Activated B cell treated with CpG ODN at 0.5 μM for 24 hours (primary cell): ENCODE results near the gene SMCO1. TPM values are rescaled to one million over a fixed set of nuclear protein-coding genes. Genes with fewer than 3 reads are reported as not detected.
A peak's percentile ranks its signal among the peaks of the same experiment; 100 is the strongest.
"Not testable (repeated sequence)": the region's sequence is repeated elsewhere in the genome, so short reads cannot be mapped to it uniquely, and the experiment has no call there.

Source experiments
- ATAC-seq: fragments of 200-7000 bp; cut with Tn5 transposase; one replicate; pipeline ENCODE4 v1.10.0; 2021; ENCODE audit warnings: low read depth, mild to moderate bottlenecking, moderate library complexity
- CTCF ChIA-PET: fragments of 350-600 bp; sonication (Branson Sonifier 250); formaldehyde crosslinking; loops from one replicate; lab custom pipeline; 2021; ENCODE audit warnings: antibody characterized with exemption; lab: Charles Lee
- POLR2A ChIA-PET: fragments of 350-600 bp; sonication (Branson Sonifier 250); formaldehyde crosslinking; loops from one replicate; lab custom pipeline; 2021; ENCODE audit warnings: antibody characterized with exemption; lab: Charles Lee
- DNase-seq: peaks from one replicate; pipeline ENCODE4 v3.0.0; 2022
- H3K27ac Mint-ChIP-seq: one replicate; pipeline ENCODE4 v1.8.0; 2020; ENCODE audit warnings: mixed read lengths
- H3K27me3 Mint-ChIP-seq: one replicate; pipeline ENCODE4 v1.8.0; 2021; ENCODE audit warnings: mixed read lengths
- H3K36me3 Mint-ChIP-seq: one replicate; pipeline ENCODE4 v1.8.0; 2021; ENCODE audit warnings: low read depth, mixed read lengths
- H3K4me1 Mint-ChIP-seq: one replicate; pipeline ENCODE4 v1.8.0; 2021; ENCODE audit warnings: mixed read lengths
- H3K4me3 Mint-ChIP-seq: one replicate; pipeline ENCODE4 v1.8.0; 2020; ENCODE audit warnings: mild to moderate bottlenecking, mixed read lengths
- H3K9me3 Mint-ChIP-seq: one replicate; pipeline ENCODE4 v1.8.0; 2020; ENCODE audit warnings: mixed read lengths
- intact Hi-C: fragments of 100-400 bp; cut with micrococcal nuclease; formaldehyde crosslinking; loops from one replicate; pipeline ENCODE4 v1.15.1; 2024
- total RNA-seq: library from RNA; stranded (reverse); gene quantifications from 2 replicates; pipeline ENCODE4 v1.2.3, GENCODE V29; 2022
- TF ChIP-seq, protein P1 (sequence below): fragments of 200-600 bp; IDR thresholded peaks from one replicate; pipeline ENCODE4 v1.8.0; 2022; ENCODE audit warnings: antibody characterized with exemption, mild to moderate bottlenecking

Gene SMCO1
- total RNA-seq, 1 donor from 2014 or later: not detected

DNA sequence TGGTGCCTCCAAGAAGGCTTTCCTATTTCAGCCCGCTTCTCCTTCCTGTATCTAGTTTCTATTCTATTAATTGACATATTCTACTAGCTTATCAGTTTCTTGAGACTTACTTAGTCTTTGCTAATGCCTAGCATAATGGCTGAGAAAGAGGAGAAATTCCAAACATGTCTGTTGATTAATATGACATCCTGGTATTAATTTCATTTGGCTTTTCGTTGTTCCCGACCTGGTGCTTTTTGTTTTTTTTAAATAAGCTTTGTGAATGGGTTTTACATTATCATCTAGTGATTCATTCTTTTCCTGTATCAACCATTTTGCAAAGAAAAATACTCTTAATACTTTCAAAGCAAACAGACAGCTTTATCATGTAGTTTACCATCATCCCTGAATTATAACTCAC lies 40.1 kb upstream of the SMCO1 start:
- TF ChIP-seq, protein P1, sequence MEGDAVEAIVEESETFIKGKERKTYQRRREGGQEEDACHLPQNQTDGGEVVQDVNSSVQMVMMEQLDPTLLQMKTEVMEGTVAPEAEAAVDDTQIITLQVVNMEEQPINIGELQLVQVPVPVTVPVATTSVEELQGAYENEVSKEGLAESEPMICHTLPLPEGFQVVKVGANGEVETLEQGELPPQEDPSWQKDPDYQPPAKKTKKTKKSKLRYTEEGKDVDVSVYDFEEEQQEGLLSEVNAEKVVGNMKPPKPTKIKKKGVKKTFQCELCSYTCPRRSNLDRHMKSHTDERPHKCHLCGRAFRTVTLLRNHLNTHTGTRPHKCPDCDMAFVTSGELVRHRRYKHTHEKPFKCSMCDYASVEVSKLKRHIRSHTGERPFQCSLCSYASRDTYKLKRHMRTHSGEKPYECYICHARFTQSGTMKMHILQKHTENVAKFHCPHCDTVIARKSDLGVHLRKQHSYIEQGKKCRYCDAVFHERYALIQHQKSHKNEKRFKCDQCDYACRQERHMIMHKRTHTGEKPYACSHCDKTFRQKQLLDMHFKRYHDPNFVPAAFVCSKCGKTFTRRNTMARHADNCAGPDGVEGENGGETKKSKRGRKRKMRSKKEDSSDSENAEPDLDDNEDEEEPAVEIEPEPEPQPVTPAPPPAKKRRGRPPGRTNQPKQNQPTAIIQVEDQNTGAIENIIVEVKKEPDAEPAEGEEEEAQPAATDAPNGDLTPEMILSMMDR: no peak
- DNase-seq (no peak), ATAC-seq (no peak)
- Mint-ChIP-seq H3K27me3 (no peaks in the 10 kb centered on the region), H3K9me3 (no peaks in the 10 kb centered on the region), H3K4me1 (peaks cover 27% of the 10 kb centered on the region), H3K36me3 (peaks cover 13% of the 10 kb centered on the region), H3K4me3 (no peak overlapping the region), H3K27ac (peak overlapping the region; percentile 10)
- ChIA-PET POLR2A (interaction anchor here (1.5 to 1.6 kb wide), 2 partner anchors 13 to 27 kb away, joined by 4 to 9 read pairs; partner anchors contain the start of genes FBXO45 and WDR53), CTCF (interaction anchor here (0.8 to 1.5 kb wide), 2 partner anchors 18 to 27 kb away, joined by 3 to 6 read pairs; no protein-coding TSS in a partner anchor)
- intact Hi-C loops: no loop called here

DNA sequence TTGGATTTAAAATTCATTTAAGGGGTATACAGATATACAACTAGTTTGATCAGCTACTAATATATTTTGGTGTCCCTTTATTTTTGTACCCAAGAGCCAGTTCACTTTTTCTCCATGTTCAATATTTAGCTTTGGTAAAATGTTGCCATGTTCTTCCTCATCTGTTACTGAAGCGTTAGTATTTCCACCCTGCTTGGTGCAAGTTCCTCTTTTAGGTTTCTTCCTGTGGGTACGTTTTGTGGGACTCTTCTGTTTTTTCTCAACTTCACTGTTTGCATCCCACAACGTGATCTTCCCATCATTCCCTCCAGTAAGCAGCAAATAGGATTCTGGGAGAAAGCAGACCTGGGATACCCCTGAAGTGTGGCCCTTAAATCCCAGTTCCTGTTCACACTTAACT lies 39.1 kb upstream of the SMCO1 start:
- Mint-ChIP-seq H3K27ac (peak overlapping the region; percentile 75), H3K4me3 (peak overlapping the region; percentile 40), H3K4me1 (peaks cover 27% of the 10 kb centered on the region), H3K27me3 (no peaks in the 10 kb centered on the region), H3K9me3 (no peaks in the 10 kb centered on the region), H3K36me3 (peaks cover 5% of the 10 kb centered on the region)
- intact Hi-C loops: no loop called here
- POLR2A ChIA-PET: interaction anchor here (0.8 to 1.0 kb wide), 2 partner anchors 14 to 185 kb away, joined by 3 to 5 read pairs; partner anchors contain the start of genes FBXO45, PAK2 and WDR53
- DNase-seq (no peak), ATAC-seq (peak; percentile 21)
- CTCF ChIA-PET: interaction anchor here (1.5 kb wide), 1 partner anchor 25 kb away, joined by 6 read pairs; no protein-coding TSS in a partner anchor
- TF ChIP-seq, protein P1: no peak

DNA sequence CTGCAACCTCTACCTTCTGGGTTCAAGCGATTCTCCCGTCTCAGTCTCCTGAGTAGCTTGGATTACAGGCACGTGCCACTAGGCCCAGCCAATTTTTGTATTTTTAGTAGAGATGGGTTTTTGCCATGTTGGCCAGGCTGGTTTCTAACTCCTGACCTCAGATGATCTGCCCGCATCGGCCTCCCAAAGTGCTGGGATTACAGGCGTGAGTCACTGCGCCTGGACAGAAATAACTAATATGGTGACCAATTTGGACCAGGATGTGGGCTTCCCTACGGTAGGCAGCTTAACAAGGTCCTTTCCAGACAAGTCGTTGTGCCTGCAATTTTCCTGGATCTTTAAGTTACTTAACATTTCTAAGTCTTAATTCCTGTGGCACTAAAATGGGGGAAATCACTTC lies 38.4 kb upstream of the SMCO1 start:
- CTCF ChIA-PET: no interaction called here
- peaks cover 27% of the 10 kb centered on the region for H3K4me1 Mint-ChIP-seq
- no peaks in the 10 kb centered on the region for H3K9me3 Mint-ChIP-seq
- ATAC-seq: no peak
- TF ChIP-seq, protein P1: no peak
- H3K27ac Mint-ChIP-seq: no peak overlapping the region
- DNase-seq: no peak
- POLR2A ChIA-PET: interaction anchor here (0.8 to 1.0 kb wide), 2 partner anchors 15 to 186 kb away, joined by 3 to 5 read pairs; partner anchors contain the start of genes FBXO45, PAK2 and WDR53
- H3K27me3 Mint-ChIP-seq: no peaks in the 10 kb centered on the region
- peaks cover 2% of the 10 kb centered on the region for H3K36me3 Mint-ChIP-seq
- intact Hi-C loops: no loop called here
- H3K4me3 Mint-ChIP-seq: no peak overlapping the region

DNA sequence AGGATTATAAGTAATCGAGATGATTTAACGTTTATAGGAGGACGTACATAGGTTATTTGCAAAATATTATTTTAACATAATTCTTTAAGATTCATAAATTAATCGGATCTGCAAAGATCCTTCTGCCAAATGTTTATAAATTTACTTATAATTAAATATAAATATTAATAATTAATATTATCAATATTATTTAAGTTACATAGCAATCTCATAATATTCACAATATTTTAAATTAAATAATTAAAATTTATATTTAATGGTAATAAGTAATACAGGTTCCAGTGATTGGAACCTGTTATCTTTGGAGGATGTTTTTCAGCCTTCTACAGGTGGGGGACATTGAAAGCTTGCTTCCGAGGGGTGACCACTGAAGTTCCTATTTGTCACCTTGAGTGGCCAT lies 37.1 kb upstream of the SMCO1 start:
- intact Hi-C loops: no loop called here
- H3K4me1 Mint-ChIP-seq: peaks cover 27% of the 10 kb centered on the region
- TF ChIP-seq, protein P1: no peak
- DNase-seq: no peak
- ChIA-PET CTCF (interaction anchor here (0.9 kb wide), 1 partner anchor 30 kb away, joined by 3 read pairs; no protein-coding TSS in a partner anchor), POLR2A (no interaction called here)
- no peak overlapping the region for H3K4me3 Mint-ChIP-seq
- H3K9me3 Mint-ChIP-seq: peaks cover 6% of the 10 kb centered on the region
- H3K27ac Mint-ChIP-seq: no peak overlapping the region
- peaks cover 2% of the 10 kb centered on the region for H3K36me3 Mint-ChIP-seq
- ATAC-seq: no peak
- H3K27me3 Mint-ChIP-seq: no peaks in the 10 kb centered on the region

DNA sequence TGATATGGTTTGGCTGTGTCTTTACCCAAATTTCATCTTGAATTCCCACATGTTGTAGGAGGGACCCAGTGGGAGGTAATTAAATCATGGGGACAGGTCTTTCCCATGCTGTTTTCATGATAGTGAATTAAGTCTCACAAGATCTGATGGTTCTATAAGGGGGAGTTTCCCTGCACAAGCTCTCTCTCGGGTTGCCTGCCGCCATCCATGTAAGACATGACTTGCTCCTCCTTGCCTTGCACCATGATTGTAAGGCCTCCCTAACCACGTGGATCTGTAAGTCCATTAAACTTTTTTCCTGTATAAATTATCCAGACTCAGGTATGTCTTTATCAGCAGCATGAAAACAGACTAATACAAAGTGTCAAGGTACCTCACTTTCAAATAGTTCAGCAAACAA lies 35.0 kb upstream of the SMCO1 start:
- DNase-seq, intact Hi-C loops, POLR2A ChIA-PET, ATAC-seq, CTCF ChIA-PET, H3K36me3 Mint-ChIP-seq, H3K4me3 Mint-ChIP-seq, H3K27me3 Mint-ChIP-seq, H3K27ac Mint-ChIP-seq, H3K9me3 Mint-ChIP-seq: not testable (repeated sequence)
- peaks cover 22% of the 10 kb centered on the region for H3K4me1 Mint-ChIP-seq

DNA sequence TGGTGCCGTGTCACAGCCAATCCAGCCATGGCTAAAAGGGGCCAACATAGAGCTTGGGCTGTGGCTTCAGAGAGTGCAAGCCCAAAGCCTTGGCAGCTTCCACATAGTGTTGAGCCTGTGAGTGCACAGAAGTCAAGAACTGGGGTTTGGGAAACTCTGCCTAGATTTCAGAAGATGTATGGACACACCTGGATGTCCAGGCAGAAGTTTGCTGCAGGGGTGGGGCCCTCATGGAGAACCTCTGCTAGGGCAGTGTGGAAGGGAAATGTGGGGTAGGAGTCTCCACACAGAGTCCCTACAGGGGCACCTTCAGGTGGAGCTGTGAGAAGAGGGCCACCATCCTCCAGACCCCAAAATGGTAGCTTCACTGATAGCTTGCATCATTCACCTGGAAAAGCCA lies 34.2 kb upstream of the SMCO1 start:
- not testable (repeated sequence) for ATAC-seq, H3K4me3 Mint-ChIP-seq

More for the DNA sequence above, 34.2 kb upstream of the SMCO1 start:
- H3K36me3 Mint-ChIP-seq, DNase-seq, POLR2A ChIA-PET, H3K9me3 Mint-ChIP-seq, intact Hi-C loops, H3K27me3 Mint-ChIP-seq, H3K27ac Mint-ChIP-seq: not testable (repeated sequence)
- CTCF ChIA-PET: interaction anchor here (0.9 kb wide), 1 partner anchor 495 kb away, joined by 4 read pairs; no protein-coding TSS in a partner anchor
- H3K4me1 Mint-ChIP-seq: peaks cover 13% of the 10 kb centered on the region
